K562 (cell line): Measurements from ENCODE around the gene SLC7A8. TPM values are rescaled to one million over a fixed set of nuclear protein-coding genes. Genes with fewer than 3 reads are reported as not detected.

Experiments used
- ATAC-seq: fragments of 200-7000 bp; cut with Tn5 transposase; 3 replicates; pipeline ENCODE4 v1.9.1; 2020; ENCODE audit warnings: moderate library complexity
- BruUV-seq: library from RNA; stranded (reverse); fragments of 400-500 nt; replicated peaks from 2 replicates; lab custom pipeline; 2021; lab: Mats Ljungman, UMichigan
- CTCF ChIA-PET: fragments of 300-600 bp; formaldehyde crosslinking; extraction: SDS; loops from one replicate; lab custom pipeline; 2021; ENCODE audit warnings: low intra/inter-chr PET ratio; lab: Yijun Ruan, JAX
- POLR2A ChIA-PET: fragments of 300-600, 350-650 bp; sonication (Branson Sonifier 250); formaldehyde crosslinking; extraction: SDS; loops from one replicate; lab custom pipeline; 2021; ENCODE audit warnings: antibody characterized with exemption, inconsistent platforms; lab: Yijun Ruan, JAX
- DNase-seq, 4 experiments: peaks; one replicate each; pipeline versions ENCODE4 v3.0.0 to v3.0.0-alpha.2; 2011 to 2018; ENCODE audit warnings: low spot score in 3 of 4, mixed read lengths in 3 of 4; ENCODE audit errors: extremely low read depth in 1 of 4
- FAIRE-seq: peaks from 2 replicates; lab custom pipeline; 2011; peaks lifted over from hg19 to GRCh38; lab: Jason Lieb, UNC
- H2AFZ ChIP-seq: 2 replicates; pipeline ENCODE4 v1.6.0; 2011; ENCODE audit warnings: low read depth, low read length, control low read depth, inconsistent platforms
- H3K27ac ChIP-seq: fragments of 200-600 bp; 3 replicates; pipeline ENCODE4 v1.8.0; 2011; ENCODE audit warnings: low read depth, mild to moderate bottlenecking, control low read depth, inconsistent platforms, low read length, moderate library complexity, mixed read lengths; ENCODE audit errors: extremely low read depth
- H3K27me3 ChIP-seq, 2 experiments: fragments of 300-600 bp in 1 of 2; 2 replicates in 1 of 2; 3 replicates in 1 of 2; pipeline versions ENCODE4 v1.6.0 to v1.8.0; 2011; ENCODE audit warnings: inconsistent platforms in 2 of 2, low read length in 2 of 2, mild to moderate bottlenecking in 1 of 2, mixed read lengths in 1 of 2, moderate library complexity in 1 of 2; ENCODE audit not compliant: control insufficient read depth in 2 of 2, insufficient read depth in 2 of 2
- H3K36me3 ChIP-seq: fragments of 300-600 bp; 3 replicates; pipeline ENCODE4 v1.8.0; 2011; ENCODE audit warnings: mild to moderate bottlenecking, low read length, inconsistent platforms; ENCODE audit not compliant: control insufficient read depth, insufficient read depth
- H3K4me1 ChIP-seq, 2 experiments: fragments of 200-600 bp in 1 of 2; replicated peaks in 1 of 2; 2 replicates in 1 of 2; 3 replicates in 1 of 2; pipeline versions ENCODE4 v1.5.1 to v1.8.0; 2011; ENCODE audit warnings: inconsistent platforms in 2 of 2, low read length in 2 of 2, mild to moderate bottlenecking in 1 of 2, mixed read lengths in 1 of 2, moderate library complexity in 1 of 2; ENCODE audit not compliant: control insufficient read depth in 2 of 2, insufficient read depth in 2 of 2
- H3K4me2 ChIP-seq: 2 replicates; pipeline ENCODE4 v1.6.1; 2011; ENCODE audit warnings: low read length, control low read depth, inconsistent platforms, mixed read lengths; ENCODE audit not compliant: insufficient read depth
- H3K4me3 ChIP-seq: fragments of 200-600 bp; sonication (generic), shearing (Covaris generic); 2 replicates; pipeline ENCODE4 v1.5.1; 2016; ENCODE audit warnings: control low read depth, inconsistent platforms
- H3K79me2 ChIP-seq: fragments of 200-600 bp; 3 replicates; pipeline ENCODE4 v1.8.0; 2011; ENCODE audit warnings: low read length, inconsistent platforms; ENCODE audit not compliant: control insufficient read depth, insufficient read depth
- H3K9ac ChIP-seq, 2 experiments: 2 replicates each; pipeline versions ENCODE4 v1.6.0 to v1.6.1; 2011; ENCODE audit warnings: low read depth in 2 of 2, low read length in 2 of 2, control low read depth in 1 of 2, inconsistent platforms in 1 of 2, mild to moderate bottlenecking in 1 of 2, mixed read lengths in 1 of 2; ENCODE audit not compliant: insufficient read depth in 1 of 2
- H3K9me1 ChIP-seq: one replicate; pipeline ENCODE4 v1.6.0; 2011; ENCODE audit warnings: inconsistent platforms, mild to moderate bottlenecking, low read length, moderate library complexity; ENCODE audit not compliant: control insufficient read depth, insufficient read depth
- H3K9me3 ChIP-seq: replicated peaks from 2 replicates; pipeline ENCODE4 v1.5.1; 2011; ENCODE audit warnings: low read depth, low read length, inconsistent platforms; ENCODE audit not compliant: control insufficient read depth, insufficient read depth
- H4K20me1 ChIP-seq: replicated peaks from 2 replicates; pipeline ENCODE4 v1.6.1; 2011; ENCODE audit warnings: low read length, inconsistent platforms, mixed read lengths; ENCODE audit not compliant: control insufficient read depth, insufficient read depth
- CTBP1 ChIP-seq: fragments of 450-650 bp; IDR thresholded peaks from 2 replicates; pipeline ENCODE4 v1.6.1; 2016; ENCODE audit warnings: borderline replicate concordance
- KAT2B ChIP-seq: IDR thresholded peaks from one replicate; pipeline ENCODE4 v1.6.1; 2012; ENCODE audit warnings: low read depth, mild to moderate bottlenecking, control low read depth, inconsistent platforms, low read length, moderate library complexity
- MXI1 ChIP-seq: IDR thresholded peaks from 2 replicates; pipeline ENCODE4 v1.6.1; 2011; ENCODE audit warnings: low read depth, mild to moderate bottlenecking, improper control_type of control experiment, low read length
- MYC ChIP-seq, 2 experiments: fragments of 250-450 bp in 1 of 2; sonication (Bioruptor Pico) in 1 of 2; IDR thresholded peaks; 2 replicates each; pipeline versions ENCODE4 v1.5.1 to v1.6.1; 2012 to 2021; ENCODE audit warnings: low read depth in 2 of 2, borderline replicate concordance in 1 of 2, improper control_type of control experiment in 1 of 2, low read length in 1 of 2, mild to moderate bottlenecking in 1 of 2, moderate library complexity in 1 of 2
- NCOA2 ChIP-seq, 2 experiments: fragments of 450-650 bp; IDR thresholded peaks; 2 replicates each; pipeline ENCODE4 v1.6.1; 2018; ENCODE audit warnings: mild to moderate bottlenecking in 2 of 2, moderate library complexity in 1 of 2; ENCODE audit not compliant: partially characterized antibody in 2 of 2
- NR4A1 ChIP-seq, 2 experiments: fragments of 250-450 bp in 1 of 2; fragments of 450-650 bp in 1 of 2; sonication (Bioruptor Pico) in 1 of 2; IDR thresholded peaks; 2 replicates each; pipeline versions ENCODE4 v1.4.0 to v1.6.1; 2016 to 2020; ENCODE audit warnings: mild to moderate bottlenecking in 2 of 2, missing compliant biosample characterization in 1 of 2, missing genetic modification characterization in 1 of 2, moderate library complexity in 1 of 2
- POLR2AphosphoS5 ChIP-seq: IDR thresholded peaks from 2 replicates; pipeline ENCODE4 v1.6.1; 2011; ENCODE audit warnings: mild to moderate bottlenecking, low read depth, low read length, moderate library complexity; ENCODE audit not compliant: control insufficient read depth, insufficient read depth
- ZNF134 ChIP-seq: fragments of 250-450 bp; sonication (Bioruptor Pico); conservative IDR thresholded peaks from 2 replicates; pipeline ENCODE4 v1.4.0; 2020
- ZNF3 ChIP-seq: fragments of 250-450 bp; sonication (Bioruptor Pico); IDR thresholded peaks from 2 replicates; pipeline ENCODE4 v1.5.0; 2021; ENCODE audit warnings: mild to moderate bottlenecking, moderate library complexity
- ZNF639 ChIP-seq, 2 experiments: fragments of 200-800 bp in 1 of 2; sonication (Bioruptor generic) in 1 of 2; sonication (generic) in 1 of 2; formaldehyde crosslinking in 1 of 2; IDR thresholded peaks in 1 of 2; conservative IDR thresholded peaks in 1 of 2; 2 replicates each; pipeline versions ENCODE4 v1.5.0 to v1.6.1; 2016 to 2020; ENCODE audit warnings: missing compliant biosample characterization in 1 of 2, missing genetic modification characterization in 1 of 2, missing genetic modification reagents in 1 of 2
- WGBS: fragments of 100-300 bp; shearing (Covaris generic); methylation state at CpG from one replicate; pipeline ENCODE4 v1.1.6; 2016; ENCODE audit warnings: low coverage, mixed read lengths; ENCODE audit not compliant: insufficient coverage; ENCODE audit errors: missing lambda C conversion rate; 5-methylcytosine and 5-hydroxymethylcytosine counted together
- in situ Hi-C: fragments of 300-500 bp; cut with MboI; formaldehyde crosslinking; loops from 4 replicates; pipeline ENCODE4 v1.15.0; 2018; ENCODE audit warnings: inconsistent platforms, mixed read lengths
- intact Hi-C: fragments of 100-400 bp; cut with micrococcal nuclease; formaldehyde crosslinking; loops from 2 replicates; pipeline ENCODE4 v1.14.2; 2022
- polyA plus RNA-seq, 8 experiments: library from polyadenylated mRNA; depleted of rRNA in 4 of 8; stranded (reverse) in 5 of 8; unstranded in 3 of 8; fragments of >200 nt; fragmentation: Nextera tagmentation in 2 of 8; fragmentation: Illumina TruSeq in 1 of 8; extraction: Ambion mirVana in 2 of 8; extraction: Trizol in 1 of 8; gene quantifications; 2 replicates each; pipeline versions ENCODE4 v1.2.1 to v1.2.3, GENCODE V29; 2011 to 2014; ENCODE audit warnings: inconsistent platforms in 1 of 8, missing spikeins in 1 of 8
- total RNA-seq, 7 experiments: library from RNA; depleted of rRNA in 6 of 7; stranded (reverse); fragments of >200 nt in 6 of 7; fragmentation: Illumina TruSeq in 2 of 7; extraction: Trizol in 2 of 7; gene quantifications; 2 replicates each; pipeline versions ENCODE4 v1.2.1 to v1.2.3, GENCODE V29; 2011 to 2021; ENCODE audit warnings: low replicate concordance in 1 of 7
- TF ChIP-seq, protein P1 (sequence below): sonication (generic); formaldehyde crosslinking; IDR thresholded peaks from 2 replicates; pipeline ENCODE4 v1.8.1; 2023; ENCODE audit warnings: mild to moderate bottlenecking, missing genetic modification reagents, moderate library complexity
- TF ChIP-seq, protein P2 (sequence below): fragments of 450-650 bp; IDR thresholded peaks from 2 replicates; pipeline ENCODE4 v1.6.1; 2017; ENCODE audit warnings: antibody characterized with exemption, mild to moderate bottlenecking
- TF ChIP-seq, protein P3 (sequence below): fragments of 250-450 bp; sonication (Bioruptor Pico); IDR thresholded peaks from 2 replicates; pipeline ENCODE4 v1.5.0; 2021

The SLC7A8 gene
- total and polyA plus RNA-seq, 9 of the 15 experiments (the other 6 are each of a cell fraction or from before 2014, with no cell fraction given) = 2.0 to 33.0 (median 6.0) TPM

DNA sequence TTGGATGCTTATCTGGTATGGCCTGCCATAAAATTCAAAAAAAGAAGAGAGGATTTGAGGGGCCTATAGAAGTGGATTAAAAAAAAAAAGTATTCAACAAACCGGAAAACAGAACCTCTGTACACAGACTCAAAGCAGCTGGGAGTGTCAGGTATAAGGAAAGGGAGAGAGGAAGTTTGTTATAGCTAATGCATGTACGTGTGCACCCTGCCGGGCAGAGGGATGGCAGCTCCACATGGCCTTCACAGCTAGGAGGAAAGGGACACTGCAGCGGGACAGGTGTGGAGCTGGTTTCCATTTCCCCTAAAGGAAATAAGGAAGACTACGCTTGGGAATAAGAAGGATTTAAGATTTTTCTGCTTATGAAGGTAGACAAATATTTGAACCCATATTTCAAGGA is 21.5 kb downstream of the SLC7A8 start:
- no peak overlapping the region for H3K4me2 ChIP-seq
- CTCF ChIA-PET = no interaction called here
- no peak overlapping the region for H3K27ac ChIP-seq
- H3K9me1 ChIP-seq = no peaks in the 10 kb centered on the region
- no peaks in the 10 kb centered on the region for H3K9me3 ChIP-seq
- H3K4me3 ChIP-seq = no peak overlapping the region
- ATAC-seq (0 out of 3 replicates have a peak, but pooled peaks have one; percentile 5), FAIRE-seq (no peak), DNase-seq (no peak)
- POLR2A ChIA-PET = interaction anchor here (0.6 to 2.0 kb wide), 6 partner anchors 10 to 766 kb away, joined by 3 to 5 read pairs (median 3); no protein-coding TSS in a partner anchor
- H3K27me3 ChIP-seq = no peaks in the 10 kb centered on the region
- WGBS = 40% methylated on average over 5 of the region's 5 CpGs
- H4K20me1 ChIP-seq = no peaks in the 10 kb centered on the region
- H3K79me2 ChIP-seq = no peaks in the 10 kb centered on the region
- peak overlapping the region; percentile 67 for H2AFZ ChIP-seq
- no TSS peak for BruUV-seq
- no peaks in the 10 kb centered on the region for H3K36me3 ChIP-seq
- in situ Hi-C loops (no loop called here), intact Hi-C loops (no loop called here)
- H3K4me1 ChIP-seq = peaks cover 53 to 59% of the 10 kb centered on the region in 2 experiments
- H3K9ac ChIP-seq = peak overlapping the region in 1 of 2 experiments; percentile 53; a peak in 1 of 4 replicates
- TF ChIP-seq KAT2B (no peak), MXI1 (no peak), ZNF639 (CRISPR knock-in tag; conservative IDR thresholded peaks at IDR 0.05 in 1 of 2, IDR thresholded peaks at IDR 0.05 in 1 of 2) (no peak), POLR2AphosphoS5 (no peak), CTBP1 (no peak), MYC (IDR thresholded peaks at IDR 0.05; ENCODE audit: low read depth, low read length) (no peak), MYC (CRISPR knock-in tag; IDR thresholded peaks at IDR 0.05; ENCODE audit: borderline replicate concordance, low read depth) (no peak), NCOA2 (IDR thresholded peaks at IDR 0.05; ENCODE audit: partially characterized antibody in 2 of 2) (no peak), ZNF134 (CRISPR knock-in tag) (no peak), NR4A1 (CRISPR knock-in tag; IDR thresholded peaks at IDR 0.05) (no peak), NR4A1 (tag; IDR thresholded peaks at IDR 0.05) (peak; percentile 28; the same call in 1 of the 2 replicates), ZNF3 (CRISPR knock-in tag) (no peak)
- TF ChIP-seq, protein P1, sequence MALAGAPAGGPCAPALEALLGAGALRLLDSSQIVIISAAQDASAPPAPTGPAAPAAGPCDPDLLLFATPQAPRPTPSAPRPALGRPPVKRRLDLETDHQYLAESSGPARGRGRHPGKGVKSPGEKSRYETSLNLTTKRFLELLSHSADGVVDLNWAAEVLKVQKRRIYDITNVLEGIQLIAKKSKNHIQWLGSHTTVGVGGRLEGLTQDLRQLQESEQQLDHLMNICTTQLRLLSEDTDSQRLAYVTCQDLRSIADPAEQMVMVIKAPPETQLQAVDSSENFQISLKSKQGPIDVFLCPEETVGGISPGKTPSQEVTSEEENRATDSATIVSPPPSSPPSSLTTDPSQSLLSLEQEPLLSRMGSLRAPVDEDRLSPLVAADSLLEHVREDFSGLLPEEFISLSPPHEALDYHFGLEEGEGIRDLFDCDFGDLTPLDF (CRISPR knock-in tag) = no peak
- TF ChIP-seq, protein P2, sequence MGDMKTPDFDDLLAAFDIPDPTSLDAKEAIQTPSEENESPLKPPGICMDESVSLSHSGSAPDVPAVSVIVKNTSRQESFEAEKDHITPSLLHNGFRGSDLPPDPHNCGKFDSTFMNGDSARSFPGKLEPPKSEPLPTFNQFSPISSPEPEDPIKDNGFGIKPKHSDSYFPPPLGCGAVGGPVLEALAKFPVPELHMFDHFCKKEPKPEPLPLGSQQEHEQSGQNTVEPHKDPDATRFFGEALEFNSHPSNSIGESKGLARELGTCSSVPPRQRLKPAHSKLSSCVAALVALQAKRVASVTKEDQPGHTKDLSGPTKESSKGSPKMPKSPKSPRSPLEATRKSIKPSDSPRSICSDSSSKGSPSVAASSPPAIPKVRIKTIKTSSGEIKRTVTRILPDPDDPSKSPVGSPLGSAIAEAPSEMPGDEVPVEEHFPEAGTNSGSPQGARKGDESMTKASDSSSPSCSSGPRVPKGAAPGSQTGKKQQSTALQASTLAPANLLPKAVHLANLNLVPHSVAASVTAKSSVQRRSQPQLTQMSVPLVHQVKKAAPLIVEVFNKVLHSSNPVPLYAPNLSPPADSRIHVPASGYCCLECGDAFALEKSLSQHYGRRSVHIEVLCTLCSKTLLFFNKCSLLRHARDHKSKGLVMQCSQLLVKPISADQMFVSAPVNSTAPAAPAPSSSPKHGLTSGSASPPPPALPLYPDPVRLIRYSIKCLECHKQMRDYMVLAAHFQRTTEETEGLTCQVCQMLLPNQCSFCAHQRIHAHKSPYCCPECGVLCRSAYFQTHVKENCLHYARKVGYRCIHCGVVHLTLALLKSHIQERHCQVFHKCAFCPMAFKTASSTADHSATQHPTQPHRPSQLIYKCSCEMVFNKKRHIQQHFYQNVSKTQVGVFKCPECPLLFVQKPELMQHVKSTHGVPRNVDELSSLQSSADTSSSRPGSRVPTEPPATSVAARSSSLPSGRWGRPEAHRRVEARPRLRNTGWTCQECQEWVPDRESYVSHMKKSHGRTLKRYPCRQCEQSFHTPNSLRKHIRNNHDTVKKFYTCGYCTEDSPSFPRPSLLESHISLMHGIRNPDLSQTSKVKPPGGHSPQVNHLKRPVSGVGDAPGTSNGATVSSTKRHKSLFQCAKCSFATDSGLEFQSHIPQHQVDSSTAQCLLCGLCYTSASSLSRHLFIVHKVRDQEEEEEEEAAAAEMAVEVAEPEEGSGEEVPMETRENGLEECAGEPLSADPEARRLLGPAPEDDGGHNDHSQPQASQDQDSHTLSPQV = 0 out of 2 replicates have a peak, but pooled peaks have one; percentile 21
- TF ChIP-seq, protein P3, sequence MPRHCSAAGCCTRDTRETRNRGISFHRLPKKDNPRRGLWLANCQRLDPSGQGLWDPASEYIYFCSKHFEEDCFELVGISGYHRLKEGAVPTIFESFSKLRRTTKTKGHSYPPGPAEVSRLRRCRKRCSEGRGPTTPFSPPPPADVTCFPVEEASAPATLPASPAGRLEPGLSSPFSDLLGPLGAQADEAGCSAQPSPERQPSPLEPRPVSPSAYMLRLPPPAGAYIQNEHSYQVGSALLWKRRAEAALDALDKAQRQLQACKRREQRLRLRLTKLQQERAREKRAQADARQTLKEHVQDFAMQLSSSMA (CRISPR knock-in tag) = no peak
